Calu3 (cell line): Measurements from ENCODE around the gene BCAS3. TPM values are rescaled to one million over a fixed set of nuclear protein-coding genes. Genes with fewer than 3 reads are reported as not detected.

ENCODE experiments used
- BruUV-seq: library from RNA; stranded (reverse); fragments of 400-500 nt; replicated peaks from 2 replicates; lab custom pipeline; 2021; lab: Mats Ljungman, UMichigan
- CTCF ChIA-PET: fragments of 300-600 bp; sonication (Branson Sonifier 250); formaldehyde crosslinking; loops from one replicate; lab custom pipeline; 2022; ENCODE audit warnings: antibody characterized with exemption; lab: Charles Lee
- DNase-seq: peaks from one replicate; pipeline ENCODE4 v3.0.0; 2022
- H3K27ac Mint-ChIP-seq: one replicate; pipeline ENCODE4 v1.8.0; 2022; ENCODE audit warnings: mixed read lengths; ENCODE audit not compliant: unreplicated experiment
- H3K27me3 Mint-ChIP-seq: one replicate; pipeline ENCODE4 v1.8.0; 2022; ENCODE audit warnings: mixed read lengths; ENCODE audit not compliant: unreplicated experiment
- H3K36me3 Mint-ChIP-seq: one replicate; pipeline ENCODE4 v1.8.0; 2022; ENCODE audit warnings: mild to moderate bottlenecking, moderate library complexity, mixed read lengths; ENCODE audit not compliant: insufficient read depth, unreplicated experiment
- H3K4me1 Mint-ChIP-seq: one replicate; pipeline ENCODE4 v1.8.0; 2022; ENCODE audit warnings: mild to moderate bottlenecking, low read depth, mixed read lengths; ENCODE audit not compliant: unreplicated experiment
- H3K4me3 Mint-ChIP-seq: one replicate; pipeline ENCODE4 v1.8.0; 2022; ENCODE audit warnings: mild to moderate bottlenecking, low read depth, moderate library complexity, mixed read lengths; ENCODE audit not compliant: unreplicated experiment
- H3K9me3 Mint-ChIP-seq: one replicate; pipeline ENCODE4 v1.8.0; 2022; ENCODE audit warnings: low read depth, mixed read lengths; ENCODE audit not compliant: unreplicated experiment
- intact Hi-C: fragments of 100-400 bp; cut with micrococcal nuclease; formaldehyde crosslinking; loops from one replicate; pipeline ENCODE4 v1.10.0; 2022; ENCODE audit not compliant: unreplicated experiment
- total RNA-seq: library from RNA; stranded (reverse); gene quantifications from 2 replicates; pipeline ENCODE4 v1.2.3, GENCODE V29; 2022
- TF ChIP-seq, protein P1 (sequence below): fragments of 200-600 bp; IDR thresholded peaks from one replicate; pipeline ENCODE4 v1.8.0; 2022; ENCODE audit warnings: antibody characterized with exemption; ENCODE audit not compliant: unreplicated experiment

Gene BCAS3
- total RNA-seq, 1 experiment from 2014 or later, result 10.9 TPM

- Mint-ChIP-seq H3K4me1 (no peaks in the 10 kb centered on the region), H3K27me3 (peaks cover 13% of the 10 kb centered on the region), H3K9me3 (no peaks in the 10 kb centered on the region), H3K36me3 (no peaks in the 10 kb centered on the region), H3K4me3 (no peak overlapping the region), H3K27ac (no peak overlapping the region)
- DNase-seq, result no peak
- intact Hi-C loops, result no loop called here
- BruUV-seq, result no TSS peak
- CTCF ChIA-PET, result no interaction called here
- TF ChIP-seq, protein P1, sequence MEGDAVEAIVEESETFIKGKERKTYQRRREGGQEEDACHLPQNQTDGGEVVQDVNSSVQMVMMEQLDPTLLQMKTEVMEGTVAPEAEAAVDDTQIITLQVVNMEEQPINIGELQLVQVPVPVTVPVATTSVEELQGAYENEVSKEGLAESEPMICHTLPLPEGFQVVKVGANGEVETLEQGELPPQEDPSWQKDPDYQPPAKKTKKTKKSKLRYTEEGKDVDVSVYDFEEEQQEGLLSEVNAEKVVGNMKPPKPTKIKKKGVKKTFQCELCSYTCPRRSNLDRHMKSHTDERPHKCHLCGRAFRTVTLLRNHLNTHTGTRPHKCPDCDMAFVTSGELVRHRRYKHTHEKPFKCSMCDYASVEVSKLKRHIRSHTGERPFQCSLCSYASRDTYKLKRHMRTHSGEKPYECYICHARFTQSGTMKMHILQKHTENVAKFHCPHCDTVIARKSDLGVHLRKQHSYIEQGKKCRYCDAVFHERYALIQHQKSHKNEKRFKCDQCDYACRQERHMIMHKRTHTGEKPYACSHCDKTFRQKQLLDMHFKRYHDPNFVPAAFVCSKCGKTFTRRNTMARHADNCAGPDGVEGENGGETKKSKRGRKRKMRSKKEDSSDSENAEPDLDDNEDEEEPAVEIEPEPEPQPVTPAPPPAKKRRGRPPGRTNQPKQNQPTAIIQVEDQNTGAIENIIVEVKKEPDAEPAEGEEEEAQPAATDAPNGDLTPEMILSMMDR, result no peak
Observed at GRCh38 chr17:61384692-61385576, 707.3 kb downstream of the BCAS3 start.

- H3K27ac Mint-ChIP-seq, result no peak overlapping the region
- TF ChIP-seq, protein P1, result no peak
- CTCF ChIA-PET, result interaction anchor here (0.6 kb wide), 1 partner anchor 277 kb away, joined by 5 read pairs; no protein-coding TSS in a partner anchor
- no peak overlapping the region for H3K4me3 Mint-ChIP-seq
- peaks cover 13% of the 10 kb centered on the region for H3K27me3 Mint-ChIP-seq
- intact Hi-C loops, result no loop called here
- no peaks in the 10 kb centered on the region for H3K36me3 Mint-ChIP-seq
- no peak for DNase-seq
- H3K9me3 Mint-ChIP-seq, result no peaks in the 10 kb centered on the region
- BruUV-seq, result no TSS peak
- no peaks in the 10 kb centered on the region for H3K4me1 Mint-ChIP-seq
Observed at GRCh38 chr17:61385577-61386236, 708.1 kb downstream of the BCAS3 start.

GRCh38 chr17:61386251-61386650 lies 708.6 kb downstream of the BCAS3 start:
- TF ChIP-seq, protein P1, result no peak
- CTCF ChIA-PET, result interaction anchor here (0.6 kb wide), 1 partner anchor 277 kb away, joined by 5 read pairs; no protein-coding TSS in a partner anchor
- Mint-ChIP-seq H3K9me3 (no peaks in the 10 kb centered on the region), H3K27ac (no peak overlapping the region), H3K4me1 (no peaks in the 10 kb centered on the region), H3K27me3 (peaks cover 13% of the 10 kb centered on the region), H3K36me3 (no peaks in the 10 kb centered on the region), H3K4me3 (no peak overlapping the region)
- DNase-seq, result no peak
- no TSS peak for BruUV-seq
- intact Hi-C loops, result no loop called here

DNA sequence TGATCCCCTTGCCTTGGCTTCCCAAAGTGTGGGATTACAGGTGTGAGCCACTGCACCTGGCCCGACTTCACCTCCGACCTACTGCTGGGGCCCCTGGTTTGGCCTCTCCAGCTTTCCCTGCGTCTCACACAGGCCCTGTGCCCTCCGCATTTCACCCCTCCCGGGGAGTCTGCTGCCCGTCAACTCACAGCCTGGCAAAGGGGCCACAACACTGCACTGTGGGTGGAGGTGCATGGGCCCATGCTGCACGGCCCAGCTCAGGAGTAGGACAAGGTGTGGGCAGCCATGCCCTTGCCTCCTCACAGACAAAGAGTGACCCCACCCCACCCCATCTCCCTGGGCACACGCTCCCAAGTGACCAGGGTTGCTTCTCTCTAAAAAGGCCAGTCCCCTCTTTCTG lies 709.4 kb downstream of the BCAS3 start:
- H3K27ac Mint-ChIP-seq, result no peak overlapping the region
- intact Hi-C loops, result no loop called here
- TF ChIP-seq, protein P1, result no peak
- H3K4me1 Mint-ChIP-seq, result no peaks in the 10 kb centered on the region
- no peak overlapping the region for H3K4me3 Mint-ChIP-seq
- peaks cover 13% of the 10 kb centered on the region for H3K27me3 Mint-ChIP-seq
- BruUV-seq, result no TSS peak
- CTCF ChIA-PET, result no interaction called here
- no peak for DNase-seq
- H3K9me3 Mint-ChIP-seq, result no peaks in the 10 kb centered on the region
- no peaks in the 10 kb centered on the region for H3K36me3 Mint-ChIP-seq
